IMR-90 (cell line): ENCODE results near the gene ANXA8. TPM values are rescaled to one million over a fixed set of nuclear protein-coding genes. Genes with fewer than 3 reads are reported as not detected.

Source experiments
- ATAC-seq: fragments of 200-7000 bp; cut with Tn5 transposase; 2 replicates; pipeline ENCODE4 v1.9.1; 2020; ENCODE audit warnings: low read depth, mild to moderate bottlenecking, moderate library complexity
- BruUV-seq: library from RNA; stranded (reverse); fragments of 400-500 nt; replicated peaks from 2 replicates; lab custom pipeline; 2021; lab: Mats Ljungman, UMichigan
- CTCF ChIA-PET: fragments of 300-600 bp; formaldehyde crosslinking; extraction: SDS; loops from one replicate; lab custom pipeline; 2021; ENCODE audit warnings: antibody characterized with exemption; lab: Yijun Ruan, JAX
- POLR2A ChIA-PET: fragments of 300-600 bp; sonication (Branson Sonifier 250); formaldehyde crosslinking; loops from one replicate; lab custom pipeline; 2022; ENCODE audit warnings: antibody characterized with exemption; ENCODE audit not compliant: unreplicated experiment; lab: Charles Lee
- DNase-seq: peaks from one replicate; pipeline ENCODE4 v3.0.0; 2013
- H2AFZ ChIP-seq: replicated peaks from 2 replicates; pipeline ENCODE3; 2013; ENCODE audit warnings: low read length, mild to moderate bottlenecking; ENCODE audit not compliant: poor library complexity
- H2AK5ac ChIP-seq: 2 replicates; pipeline ENCODE4 v1.6.1; 2013; ENCODE audit warnings: low read depth, low read length, inconsistent platforms
- H2AK9ac ChIP-seq: replicated peaks from 2 replicates; pipeline ENCODE3; 2013; ENCODE audit warnings: mild to moderate bottlenecking, low read depth, low read length, moderate library complexity; ENCODE audit not compliant: poor library complexity
- H2BK120ac ChIP-seq: 2 replicates; pipeline ENCODE4 v1.6.1; 2013; ENCODE audit warnings: low read depth, low read length, inconsistent platforms
- H2BK15ac ChIP-seq: 3 replicates; pipeline ENCODE4 v1.6.1; 2013; ENCODE audit warnings: low read depth, low read length, inconsistent platforms
- H2BK20ac ChIP-seq: 2 replicates; pipeline ENCODE4 v1.6.1; 2013; ENCODE audit warnings: low read depth, mild to moderate bottlenecking, inconsistent platforms, low read length, moderate library complexity
- H2BK5ac ChIP-seq: 2 replicates; pipeline ENCODE4 v1.6.1; 2013; ENCODE audit warnings: mild to moderate bottlenecking, low read depth, low read length, inconsistent platforms; ENCODE audit not compliant: poor library complexity, severe bottlenecking
- H3K14ac ChIP-seq: replicated peaks from 2 replicates; pipeline ENCODE4 v1.6.1; 2013; ENCODE audit warnings: low read depth, low read length, inconsistent platforms
- H3K18ac ChIP-seq: 2 replicates; pipeline ENCODE4 v1.6.1; 2013; ENCODE audit warnings: low read depth, low read length, control low read depth
- H3K23ac ChIP-seq: 2 replicates; pipeline ENCODE4 v1.6.1; 2013; ENCODE audit warnings: low read depth, low read length, inconsistent platforms
- H3K27ac ChIP-seq: 2 replicates; pipeline ENCODE4 v1.5.1; 2013; ENCODE audit warnings: mild to moderate bottlenecking, control low read depth, low read length; ENCODE audit not compliant: insufficient read depth
- H3K27me3 ChIP-seq: 2 replicates; pipeline ENCODE4 v1.6.1; 2013; ENCODE audit warnings: low read length; ENCODE audit not compliant: control insufficient read depth, insufficient read depth
- H3K36me3 ChIP-seq: 2 replicates; pipeline ENCODE4 v1.6.1; 2013; ENCODE audit warnings: low read length, mixed read lengths; ENCODE audit not compliant: control insufficient read depth, insufficient read depth
- H3K4ac ChIP-seq: 2 replicates; pipeline ENCODE4 v1.6.1; 2013; ENCODE audit warnings: low read depth, low read length, inconsistent platforms
- H3K4me1 ChIP-seq: 2 replicates; pipeline ENCODE4 v1.6.1; 2013; ENCODE audit warnings: low read length, mixed read lengths; ENCODE audit not compliant: control insufficient read depth, insufficient read depth
- H3K4me2 ChIP-seq: 2 replicates; pipeline ENCODE4 v1.6.1; 2013; ENCODE audit warnings: low read depth, mild to moderate bottlenecking, control low read depth, low read length, moderate library complexity
- H3K4me3 ChIP-seq: 2 replicates; pipeline ENCODE4 v1.5.1; 2013; ENCODE audit warnings: low read depth, mild to moderate bottlenecking, control low read depth, low read length, moderate library complexity; ENCODE audit not compliant: insufficient read depth
- H3K56ac ChIP-seq: 2 replicates; pipeline ENCODE4 v1.6.1; 2013; ENCODE audit warnings: low read length, inconsistent platforms; ENCODE audit not compliant: insufficient read depth; ENCODE audit errors: extremely low read depth
- H3K79me1 ChIP-seq, 2 experiments: 2 replicates each; pipeline ENCODE4 v1.6.1; 2013; ENCODE audit warnings: low read length in 2 of 2, inconsistent platforms in 1 of 2, low read depth in 1 of 2
- H3K9ac ChIP-seq: 2 replicates; pipeline ENCODE4 v1.6.1; 2013; ENCODE audit warnings: low read depth, low read length, control low read depth
- H3K9me1 ChIP-seq: 2 replicates; pipeline ENCODE4 v1.6.1; 2013; ENCODE audit warnings: low read length, inconsistent platforms; ENCODE audit not compliant: insufficient read depth
- H3K9me3 ChIP-seq: 2 replicates; pipeline ENCODE4 v1.6.1; 2013; ENCODE audit warnings: low read length; ENCODE audit not compliant: control insufficient read depth, insufficient read depth
- H4K20me1 ChIP-seq: 2 replicates; pipeline ENCODE4 v1.6.1; 2013; ENCODE audit warnings: low read length, inconsistent platforms; ENCODE audit not compliant: insufficient read depth
- H4K5ac ChIP-seq: 2 replicates; pipeline ENCODE4 v1.6.1; 2013; ENCODE audit warnings: mild to moderate bottlenecking, low read depth, low read length, control low read depth
- H4K8ac ChIP-seq, 2 experiments: 2 replicates each; pipeline ENCODE4 v1.6.1; 2013; ENCODE audit warnings: low read depth in 2 of 2, low read length in 2 of 2, control low read depth in 1 of 2, inconsistent platforms in 1 of 2
- H4K91ac ChIP-seq: 2 replicates; pipeline ENCODE4 v1.6.1; 2013; ENCODE audit warnings: low read depth, low read length, inconsistent platforms; ENCODE audit not compliant: insufficient read depth
- BHLHE40 ChIP-seq: fragments of 150-350 bp; IDR thresholded peaks from 2 replicates; pipeline ENCODE4 v1.6.1; 2016; ENCODE audit warnings: mild to moderate bottlenecking, low read depth, low read length
- CTCF ChIP-seq: conservative IDR thresholded peaks from 2 replicates; pipeline ENCODE4 v1.5.1; 2012; ENCODE audit warnings: mild to moderate bottlenecking, low read depth, low read length, improper control_type of control experiment
- MAFK ChIP-seq: IDR thresholded peaks from 2 replicates; pipeline ENCODE4 v1.6.1; 2012; ENCODE audit warnings: low read depth, low read length, improper control_type of control experiment
- RFX5 ChIP-seq: IDR thresholded peaks from 2 replicates; pipeline ENCODE4 v1.8.0; 2012; ENCODE audit warnings: low read depth, mild to moderate bottlenecking, low read length, moderate library complexity
- WGBS, 2 experiments: methylation state at CpG; one replicate each; pipeline versions ENCODE4 v1.1.5 to v1.1.7; 2013; ENCODE audit warnings: missing lambda C conversion rate in 2 of 2; ENCODE audit not compliant: insufficient read length in 1 of 2; ENCODE audit errors: extremely low coverage in 2 of 2; 5-methylcytosine and 5-hydroxymethylcytosine counted together
- dilution Hi-C: fragments of 300-500 bp; cut with HindIII; formaldehyde crosslinking; loops from one replicate; pipeline ENCODE4 v1.14.3; 2018; ENCODE audit warnings: low sequenced_read_pairs; ENCODE audit not compliant: unreplicated experiment
- in situ Hi-C: fragments of 300-500 bp; cut with MboI; formaldehyde crosslinking; loops from 3 replicates; pipeline ENCODE4 v1.14.3; 2019; ENCODE audit warnings: low sequenced_read_pairs, inconsistent platforms, mixed read lengths
- intact Hi-C: fragments of 100-400 bp; cut with micrococcal nuclease; formaldehyde crosslinking; loops from 2 replicates; pipeline ENCODE4 v1.10.0; 2022
- polyA plus RNA-seq, 3 experiments: library from polyadenylated mRNA; depleted of rRNA; stranded (reverse); fragments of >200 nt; gene quantifications; 2 replicates each; pipeline ENCODE4 v1.2.3, GENCODE V29; 2012; ENCODE audit warnings: low replicate concordance in 1 of 3
- total RNA-seq: library from RNA; depleted of rRNA; stranded (reverse); fragments of >200 nt; gene quantifications from 2 replicates; pipeline ENCODE4 v1.2.3, GENCODE V29; 2012
- TF ChIP-seq, protein P1 (sequence below): fragments of 150-350 bp; IDR thresholded peaks from 2 replicates; pipeline ENCODE4 v1.6.1; 2017; ENCODE audit warnings: mild to moderate bottlenecking, antibody characterized with exemption, low read length, low read depth

ANXA8 gene
- total and polyA plus RNA-seq, 2 of the 4 experiments (the other 2 are of a cell fraction): 0.90 to 1.1 TPM

- Histone ChIP-seq H3K23ac (no peak overlapping the region), H4K91ac (no peak overlapping the region), H2BK20ac (no peak overlapping the region), H3K4ac (no peak overlapping the region), H3K4me2 (no peak overlapping the region), H3K27me3 (peaks cover 32% of the 10 kb centered on the region), H2BK15ac (no peak overlapping the region), H3K4me3 (no peak overlapping the region), H4K20me1 (no peaks in the 10 kb centered on the region), H3K9me3 (peaks cover 15% of the 10 kb centered on the region), H4K5ac (no peak overlapping the region), H3K79me1 (no peaks in the 10 kb centered on the region), H3K4me1 (no peaks in the 10 kb centered on the region), H3K18ac (no peak overlapping the region), H3K9me1 (peaks cover 6% of the 10 kb centered on the region), H4K8ac (no peak overlapping the region), H3K56ac (no peak overlapping the region), H2BK5ac (no peak overlapping the region), H3K27ac (no peak overlapping the region), H3K14ac (no peak overlapping the region), H2BK120ac (no peak overlapping the region), H3K36me3 (no peaks in the 10 kb centered on the region), H3K9ac (no peak overlapping the region), H2AK9ac (no peak overlapping the region), H2AFZ (no peak overlapping the region), H2AK5ac (no peak overlapping the region)
- ATAC-seq: no peak
- dilution Hi-C loops: no loop called here
- WGBS, 2 experiments: 65% methylated on average over 2 of the region's 2 CpGs; no CpG with 5 or more reads in 1 of the 2 experiments
- intact Hi-C loops: no loop called here
- DNase-seq: no peak
- CTCF ChIA-PET: no interaction called here
- TF ChIP-seq, protein P1, sequence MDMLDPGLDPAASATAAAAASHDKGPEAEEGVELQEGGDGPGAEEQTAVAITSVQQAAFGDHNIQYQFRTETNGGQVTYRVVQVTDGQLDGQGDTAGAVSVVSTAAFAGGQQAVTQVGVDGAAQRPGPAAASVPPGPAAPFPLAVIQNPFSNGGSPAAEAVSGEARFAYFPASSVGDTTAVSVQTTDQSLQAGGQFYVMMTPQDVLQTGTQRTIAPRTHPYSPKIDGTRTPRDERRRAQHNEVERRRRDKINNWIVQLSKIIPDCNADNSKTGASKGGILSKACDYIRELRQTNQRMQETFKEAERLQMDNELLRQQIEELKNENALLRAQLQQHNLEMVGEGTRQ: no peak
- no peak for TF ChIP-seq CTCF
- no peak for TF ChIP-seq RFX5
- no peak for TF ChIP-seq BHLHE40
- no peak for TF ChIP-seq MAFK
- POLR2A ChIA-PET: no interaction called here
- in situ Hi-C loops: no loop called here
- no TSS peak for BruUV-seq
These were observed 40.8 kb downstream of the ANXA8 start for GRCh38 chr10:47443145-47443544.
